Stimulated activated memory B cell treated with anti-CD40 and anti-IgM and Interleukin-4, amounts not matched to agents 10 μg/mL and 1 μg/mL and 100 μg/mL, for 72 hours (primary cell): ENCODE results near the gene FCGR3B.
"Not testable (repeated sequence)": the region's sequence is repeated elsewhere in the genome, so short reads cannot be mapped to it uniquely, and the experiment has no call there.

Experiments
- ATAC-seq: fragments of 150-1000 bp; cut with Tn5 transposase; 2 replicates; pipeline ENCODE4 v1.10.0; 2021
- H3K27ac Mint-ChIP-seq: one replicate; pipeline ENCODE4 v1.8.0; 2022; ENCODE audit warnings: mild to moderate bottlenecking, mixed read lengths
- H3K27me3 Mint-ChIP-seq: one replicate; pipeline ENCODE4 v1.8.0; 2022; ENCODE audit warnings: mixed read lengths
- H3K36me3 Mint-ChIP-seq: one replicate; pipeline ENCODE4 v1.8.0; 2022; ENCODE audit warnings: mixed read lengths
- H3K4me1 Mint-ChIP-seq: one replicate; pipeline ENCODE4 v1.8.0; 2022; ENCODE audit warnings: mixed read lengths
- H3K4me3 Mint-ChIP-seq: one replicate; pipeline ENCODE4 v1.8.0; 2022; ENCODE audit warnings: mild to moderate bottlenecking, moderate library complexity, mixed read lengths
- H3K9me3 Mint-ChIP-seq: one replicate; pipeline ENCODE4 v1.8.0; 2022; ENCODE audit warnings: mixed read lengths

The FCGR3B gene

GRCh38 chr1:161631076-161631475 is at the start of gene FCGR3B:
Gene FCGR3B, minus strand, starts transcription at chr1:161631176. Its CDS starts 82 bp downstream, at chr1:161631094.
- Mint-ChIP-seq H3K4me1 (no peaks in the 10 kb centered on the region), H3K4me3 (no peak within 1 kb of the TSS), H3K27me3 (no peaks in the 10 kb centered on the region), H3K36me3 (no peaks in the 10 kb centered on the region), H3K27ac (no peak within 1 kb of the TSS), H3K9me3 (no peaks in the 10 kb centered on the region)
- no peak for ATAC-seq

- H3K9me3 Mint-ChIP-seq: no peaks in the 10 kb centered on the region
- H3K27me3 Mint-ChIP-seq: no peaks in the 10 kb centered on the region
- no peak overlapping the region for H3K27ac Mint-ChIP-seq
- H3K36me3 Mint-ChIP-seq: peaks cover 32% of the 10 kb centered on the region
- H3K4me3 Mint-ChIP-seq: no peak overlapping the region
- ATAC-seq: no peak
- H3K4me1 Mint-ChIP-seq: peaks cover 15% of the 10 kb centered on the region
These were observed 47.5 kb upstream of the FCGR3B start for GRCh38 chr1:161678500-161678899.

- Mint-ChIP-seq H3K4me3 (no peak overlapping the region), H3K27ac (peak overlapping the region; percentile 6), H3K4me1 (peaks cover 10% of the 10 kb centered on the region), H3K27me3 (no peaks in the 10 kb centered on the region), H3K9me3 (no peaks in the 10 kb centered on the region), H3K36me3 (peaks cover 32% of the 10 kb centered on the region)
- ATAC-seq: no peak
These were observed 46.1 kb upstream of the FCGR3B start for GRCh38 chr1:161676958-161677689.

GRCh38 chr1:161676441-161676840 is 45.5 kb upstream of the FCGR3B start:
- peak overlapping the region; percentile 68 for H3K27ac Mint-ChIP-seq
- no peak overlapping the region for H3K4me3 Mint-ChIP-seq
- H3K4me1 Mint-ChIP-seq: peaks cover 12% of the 10 kb centered on the region
- H3K36me3 Mint-ChIP-seq: peaks cover 32% of the 10 kb centered on the region
- ATAC-seq: no peak
- no peaks in the 10 kb centered on the region for H3K27me3 Mint-ChIP-seq
- H3K9me3 Mint-ChIP-seq: no peaks in the 10 kb centered on the region

GRCh38 chr1:161674908-161675307 is 43.9 kb upstream of the FCGR3B start:
- Mint-ChIP-seq H3K27ac (peak overlapping the region; percentile 68), H3K36me3 (peaks cover 32% of the 10 kb centered on the region), H3K4me1 (peaks cover 15% of the 10 kb centered on the region)
- not testable (repeated sequence) for H3K27me3 Mint-ChIP-seq, ATAC-seq, H3K9me3 Mint-ChIP-seq, H3K4me3 Mint-ChIP-seq

- Mint-ChIP-seq H3K4me1 (peaks cover 15% of the 10 kb centered on the region), H3K36me3 (peaks cover 32% of the 10 kb centered on the region)
- not testable (repeated sequence) for H3K27ac Mint-ChIP-seq, H3K9me3 Mint-ChIP-seq, ATAC-seq, H3K4me3 Mint-ChIP-seq, H3K27me3 Mint-ChIP-seq
These were observed 43.5 kb upstream of the FCGR3B start for GRCh38 chr1:161674447-161674846.

- H3K27ac Mint-ChIP-seq, ATAC-seq: not testable (repeated sequence)
These were observed 42.5 kb upstream of the FCGR3B start for GRCh38 chr1:161673437-161673836.

GRCh38 chr1:161671045-161672020 is 40.4 kb upstream of the FCGR3B start:
- Mint-ChIP-seq H3K4me1 (peaks cover 15% of the 10 kb centered on the region), H3K36me3 (peaks cover 15% of the 10 kb centered on the region), H3K27ac (peak overlapping the region; percentile 63)
- not testable (repeated sequence) for H3K4me3 Mint-ChIP-seq, H3K27me3 Mint-ChIP-seq, H3K9me3 Mint-ChIP-seq, ATAC-seq

More at GRCh38 chr1:161673437-161673836, 42.5 kb upstream of the FCGR3B start:
- peaks cover 15% of the 10 kb centered on the region for H3K4me1 Mint-ChIP-seq
- not testable (repeated sequence) for H3K27me3 Mint-ChIP-seq, H3K9me3 Mint-ChIP-seq, H3K4me3 Mint-ChIP-seq
- H3K36me3 Mint-ChIP-seq: peaks cover 29% of the 10 kb centered on the region

GRCh38 chr1:161664689-161665088 is 33.7 kb upstream of the FCGR3B start:
- H3K36me3 Mint-ChIP-seq, ATAC-seq: not testable (repeated sequence)

GRCh38 chr1:161663569-161663968 is 32.6 kb upstream of the FCGR3B start:
- peak; percentile 52 for ATAC-seq
- H3K4me1 Mint-ChIP-seq, H3K9me3 Mint-ChIP-seq, H3K27me3 Mint-ChIP-seq, H3K27ac Mint-ChIP-seq, H3K36me3 Mint-ChIP-seq, H3K4me3 Mint-ChIP-seq: not testable (repeated sequence)

More at GRCh38 chr1:161664689-161665088, 33.7 kb upstream of the FCGR3B start:
- not testable (repeated sequence) for H3K4me1 Mint-ChIP-seq, H3K27ac Mint-ChIP-seq, H3K4me3 Mint-ChIP-seq, H3K9me3 Mint-ChIP-seq, H3K27me3 Mint-ChIP-seq

- not testable (repeated sequence) for H3K4me1 Mint-ChIP-seq, H3K4me3 Mint-ChIP-seq, H3K9me3 Mint-ChIP-seq, H3K27me3 Mint-ChIP-seq, H3K36me3 Mint-ChIP-seq, H3K27ac Mint-ChIP-seq
- peak; percentile 87 for ATAC-seq
These were observed 31.8 kb upstream of the FCGR3B start, which contains the start of gene FCGR2B for GRCh38 chr1:161662684-161663339. Gene FCGR2B, plus strand, starts transcription at chr1:161663143. Its CDS starts 99 bp downstream, at chr1:161663242.

GRCh38 chr1:161661660-161662311 is 30.8 kb upstream of the FCGR3B start:
- not testable (repeated sequence) for H3K27me3 Mint-ChIP-seq, H3K27ac Mint-ChIP-seq, H3K4me3 Mint-ChIP-seq, H3K9me3 Mint-ChIP-seq, H3K4me1 Mint-ChIP-seq, H3K36me3 Mint-ChIP-seq
- ATAC-seq: peak; percentile 58

- H3K27me3 Mint-ChIP-seq, H3K36me3 Mint-ChIP-seq, H3K4me1 Mint-ChIP-seq, H3K9me3 Mint-ChIP-seq, H3K27ac Mint-ChIP-seq, H3K4me3 Mint-ChIP-seq: not testable (repeated sequence)
- ATAC-seq: peak; percentile 64
These were observed 27.5 kb upstream of the FCGR3B start for GRCh38 chr1:161658524-161658923.

GRCh38 chr1:161653971-161654370 is 23.0 kb upstream of the FCGR3B start:
- ATAC-seq, H3K36me3 Mint-ChIP-seq, H3K9me3 Mint-ChIP-seq, H3K27me3 Mint-ChIP-seq, H3K27ac Mint-ChIP-seq, H3K4me3 Mint-ChIP-seq, H3K4me1 Mint-ChIP-seq: not testable (repeated sequence)

- H3K4me3 Mint-ChIP-seq, H3K27ac Mint-ChIP-seq, ATAC-seq, H3K9me3 Mint-ChIP-seq, H3K4me1 Mint-ChIP-seq, H3K27me3 Mint-ChIP-seq, H3K36me3 Mint-ChIP-seq: not testable (repeated sequence)
These were observed 22.6 kb upstream of the FCGR3B start for GRCh38 chr1:161653541-161653940.
